ENCODE measurements around the gene ANKRD22.

The ANKRD22 gene

DNA sequence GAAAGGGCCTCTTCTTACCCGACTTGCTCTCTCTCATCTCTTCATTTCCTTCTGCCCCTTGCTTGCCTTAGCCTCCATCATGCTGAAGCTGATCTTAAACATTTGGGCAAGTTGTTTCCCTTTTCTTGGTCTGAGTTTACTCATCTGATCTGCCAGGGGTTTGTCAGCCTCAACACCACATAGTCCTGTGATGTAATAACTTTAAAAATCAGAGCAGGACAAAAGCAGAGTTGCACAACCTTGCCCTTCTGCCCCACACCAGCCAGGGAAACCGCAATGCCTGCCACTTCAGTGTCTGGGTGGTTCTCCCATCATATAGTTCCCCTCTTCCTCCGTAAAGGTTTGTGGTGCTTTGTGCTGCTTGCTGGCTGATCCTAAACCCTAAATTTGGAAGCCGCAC is 59.0 kb downstream of the ANKRD22 start:
- DNase-seq, result no peak

DNA sequence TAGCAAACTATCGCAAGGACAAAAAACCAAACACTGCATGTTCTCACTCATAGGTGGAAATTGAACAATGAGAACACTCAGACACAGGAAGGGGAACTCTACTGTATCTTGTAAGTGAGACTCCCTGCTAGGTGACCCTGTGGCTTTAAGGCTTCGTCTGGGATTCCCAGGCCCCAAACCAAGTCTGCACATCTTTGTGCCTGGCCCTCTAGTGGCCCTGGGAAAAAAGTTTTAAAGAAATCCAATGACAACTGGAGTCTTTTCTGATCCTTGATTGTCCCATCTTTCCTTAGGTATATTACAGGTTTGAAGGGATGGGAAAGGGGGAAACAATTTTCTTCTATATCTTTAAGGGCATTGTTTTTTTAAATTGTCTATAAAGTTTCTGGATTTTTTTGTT is 59.7 kb downstream of the ANKRD22 start:
- no peak for DNase-seq

GRCh38 chr10:88788924-88789323 is 62.7 kb downstream of the ANKRD22 start:
- no peak for DNase-seq

- no peak for DNase-seq
Observed at GRCh38 chr10:88787463-88787862, 64.2 kb downstream of the ANKRD22 start.

- no peak for DNase-seq
Observed at GRCh38 chr10:88786032-88786770, 65.4 kb downstream of the ANKRD22 start.

DNA sequence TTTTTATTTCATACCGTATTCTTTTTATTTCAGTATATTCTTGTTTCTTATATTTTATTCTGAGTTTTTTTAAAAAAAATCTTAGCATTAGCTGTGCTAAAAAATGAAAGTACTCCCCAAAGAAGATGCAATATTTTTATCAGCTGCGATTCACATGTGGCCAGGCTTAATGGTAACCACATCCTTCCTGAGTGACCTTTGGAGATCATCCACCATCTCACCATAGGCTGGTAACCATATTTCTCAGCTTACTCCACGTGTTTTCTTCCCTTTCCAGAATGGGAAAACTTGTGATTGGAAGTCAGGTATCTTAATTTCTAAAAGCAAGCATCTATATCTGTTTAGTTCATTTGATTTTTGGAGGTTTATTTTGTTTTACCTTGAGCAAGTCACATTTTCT is 67.9 kb downstream of the ANKRD22 start:
- DNase-seq, result no peak

- no peak for DNase-seq
Observed at GRCh38 chr10:88782222-88782621, 69.4 kb downstream of the ANKRD22 start.

DNA sequence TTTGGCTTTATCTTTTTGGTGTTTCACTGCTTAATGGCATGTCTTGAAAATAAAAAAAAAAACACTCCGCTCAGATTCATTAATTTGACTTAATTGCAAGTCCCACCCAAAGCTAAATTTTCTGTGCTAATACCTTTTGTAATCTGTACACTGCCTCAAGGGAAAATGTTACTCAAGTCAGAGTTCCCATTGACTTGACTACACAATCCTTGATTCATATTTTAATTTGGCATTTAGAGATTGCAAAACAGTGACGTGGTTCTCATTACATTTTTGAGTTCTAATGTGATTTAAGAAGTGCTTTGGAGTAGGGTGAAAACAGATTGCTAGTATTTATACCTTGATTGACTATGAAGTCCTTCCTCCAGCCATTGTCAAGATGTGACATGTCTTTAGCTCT is 70.4 kb downstream of the ANKRD22 start:
- DNase-seq, result no peak
